Muscle layer of duodenum (tissue), 2 donors: ENCODE measurements around the gene ANKRD2.
"Not testable (repeated sequence)": the region's sequence is repeated elsewhere in the genome, so short reads cannot be mapped to it uniquely, and the experiment has no call there.

Experiments used
- H3K27ac ChIP-seq: one replicate; pipeline ENCODE4 v1.7.0; 2013; ENCODE audit warnings: mild to moderate bottlenecking, low read length
- H3K27me3 ChIP-seq: one replicate; pipeline ENCODE4 v1.7.0; 2013; ENCODE audit warnings: low read depth, mild to moderate bottlenecking, control low read depth, low read length
- H3K36me3 ChIP-seq, 2 donors: one replicate each; pipeline ENCODE4 v1.7.0; 2013; ENCODE audit warnings: low read length in 2 of 2, control low read depth in 1 of 2, mild to moderate bottlenecking in 1 of 2; ENCODE audit not compliant: insufficient read depth in 2 of 2, control insufficient read depth in 1 of 2
- H3K4me1 ChIP-seq, 2 donors: one replicate each; pipeline ENCODE4 v1.7.0; 2013; ENCODE audit warnings: low read length in 2 of 2, mild to moderate bottlenecking in 2 of 2, control low read depth in 1 of 2, moderate library complexity in 1 of 2; ENCODE audit not compliant: insufficient read depth in 2 of 2, control insufficient read depth in 1 of 2
- H3K4me3 ChIP-seq, 2 donors: one replicate each; pipeline ENCODE4 v1.7.0; 2013; ENCODE audit warnings: low read length in 2 of 2, low read depth in 1 of 2, mild to moderate bottlenecking in 1 of 2
- H3K9me3 ChIP-seq, 2 donors: one replicate each; pipeline ENCODE4 v1.7.0; 2013; ENCODE audit warnings: low read length in 2 of 2, control low read depth in 1 of 2, mild to moderate bottlenecking in 1 of 2; ENCODE audit not compliant: control insufficient read depth in 1 of 2
- donor health status: healthy.

Gene ANKRD2

GRCh38 chr10:97572214-97572989 lies at the start of gene ANKRD2:
Gene ANKRD2 (plus strand): TSS chr10:97572779. CDS start chr10:97572789, 10 bp downstream.
- H3K27ac ChIP-seq: no peak within 1 kb of the TSS
- peaks cover 5 to 27% of the 10 kb centered on the region in 2 donors for H3K36me3 ChIP-seq
- H3K9me3 ChIP-seq: no peaks in the 10 kb centered on the region
- H3K4me1 ChIP-seq: peaks cover 0 to 8% of the 10 kb centered on the region in 2 donors
- no peak within 1 kb of the TSS for H3K4me3 ChIP-seq
- H3K27me3 ChIP-seq: no peaks in the 10 kb centered on the region

GRCh38 chr10:97522937-97523336 lies 49.6 kb upstream of the ANKRD2 start:
- H3K4me3 ChIP-seq: no peak overlapping the region
- H3K4me1 ChIP-seq: peaks cover 7 to 10% of the 10 kb centered on the region in 2 donors
- no peak overlapping the region for H3K27ac ChIP-seq
- no peaks in the 10 kb centered on the region for H3K27me3 ChIP-seq
- no peaks in the 10 kb centered on the region for H3K36me3 ChIP-seq
- H3K9me3 ChIP-seq: no peaks in the 10 kb centered on the region

- Histone ChIP-seq H3K27me3 (no peaks in the 10 kb centered on the region), H3K27ac (no peak overlapping the region), H3K4me1 (no peaks in the 10 kb centered on the region), H3K4me3 (no peak overlapping the region), H3K36me3 (no peaks in the 10 kb centered on the region), H3K9me3 (no peaks in the 10 kb centered on the region)
Measured at GRCh38 chr10:97525086-97525485, 47.5 kb upstream of the ANKRD2 start.

GRCh38 chr10:97525683-97526110 lies 46.9 kb upstream of the ANKRD2 start:
- Histone ChIP-seq H3K4me1 (no peaks in the 10 kb centered on the region), H3K36me3 (no peaks in the 10 kb centered on the region), H3K4me3 (no peak overlapping the region), H3K27me3 (no peaks in the 10 kb centered on the region), H3K27ac (no peak overlapping the region), H3K9me3 (no peaks in the 10 kb centered on the region)

- not testable (repeated sequence) for H3K27ac ChIP-seq, H3K4me3 ChIP-seq, H3K27me3 ChIP-seq, H3K36me3 ChIP-seq, H3K4me1 ChIP-seq, H3K9me3 ChIP-seq
Measured at GRCh38 chr10:97528876-97529275, 43.7 kb upstream of the ANKRD2 start.

GRCh38 chr10:97529685-97530465 lies 42.7 kb upstream of the ANKRD2 start:
- Histone ChIP-seq H3K4me1 (peaks cover 0 to 4% of the 10 kb centered on the region in 2 donors), H3K27me3 (no peaks in the 10 kb centered on the region), H3K36me3 (no peaks in the 10 kb centered on the region), H3K9me3 (no peaks in the 10 kb centered on the region), H3K27ac (no peak overlapping the region), H3K4me3 (no peak overlapping the region)

- Histone ChIP-seq H3K27me3 (no peaks in the 10 kb centered on the region), H3K27ac (no peak overlapping the region), H3K36me3 (no peaks in the 10 kb centered on the region), H3K4me1 (peaks cover 0 to 4% of the 10 kb centered on the region in 2 donors), H3K9me3 (no peaks in the 10 kb centered on the region), H3K4me3 (no peak overlapping the region)
Measured at GRCh38 chr10:97531401-97531986, 41.1 kb upstream of the ANKRD2 start.

- no peak overlapping the region for H3K4me3 ChIP-seq
- no peaks in the 10 kb centered on the region for H3K27me3 ChIP-seq
- H3K4me1 ChIP-seq: peaks cover 0 to 4% of the 10 kb centered on the region in 2 donors
- no peaks in the 10 kb centered on the region for H3K9me3 ChIP-seq
- H3K27ac ChIP-seq: no peak overlapping the region
- H3K36me3 ChIP-seq: no peaks in the 10 kb centered on the region
Measured at GRCh38 chr10:97532935-97533671, 39.5 kb upstream of the ANKRD2 start.

- Histone ChIP-seq H3K36me3 (no peaks in the 10 kb centered on the region), H3K4me3 (no peak overlapping the region), H3K27me3 (no peaks in the 10 kb centered on the region), H3K4me1 (peaks cover 0 to 4% of the 10 kb centered on the region in 2 donors), H3K27ac (no peak overlapping the region), H3K9me3 (no peaks in the 10 kb centered on the region)
Measured at GRCh38 chr10:97533888-97534287, 38.7 kb upstream of the ANKRD2 start.

GRCh38 chr10:97534746-97535367 lies 37.7 kb upstream of the ANKRD2 start:
- no peak overlapping the region for H3K4me3 ChIP-seq
- H3K27ac ChIP-seq: no peak overlapping the region
- H3K27me3 ChIP-seq: no peaks in the 10 kb centered on the region
- H3K36me3 ChIP-seq: no peaks in the 10 kb centered on the region
- peaks cover 0 to 9% of the 10 kb centered on the region in 2 donors for H3K4me1 ChIP-seq
- no peaks in the 10 kb centered on the region for H3K9me3 ChIP-seq
